IMR-90 (cell line): Measurements from ENCODE around the gene STAMBPL1. TPM values are rescaled to one million over a fixed set of nuclear protein-coding genes. Genes with fewer than 3 reads are reported as not detected.

Source experiments
- ATAC-seq: fragments of 200-7000 bp; cut with Tn5 transposase; 2 replicates; pipeline ENCODE4 v1.9.1; 2020; ENCODE audit warnings: low read depth, mild to moderate bottlenecking, moderate library complexity
- BruUV-seq: library from RNA; stranded (reverse); fragments of 400-500 nt; replicated peaks from 2 replicates; lab custom pipeline; 2021; lab: Mats Ljungman, UMichigan
- CTCF ChIA-PET: fragments of 300-600 bp; formaldehyde crosslinking; extraction: SDS; loops from one replicate; lab custom pipeline; 2021; ENCODE audit warnings: antibody characterized with exemption; lab: Yijun Ruan, JAX
- POLR2A ChIA-PET: fragments of 300-600 bp; sonication (Branson Sonifier 250); formaldehyde crosslinking; loops from one replicate; lab custom pipeline; 2022; ENCODE audit warnings: antibody characterized with exemption; ENCODE audit not compliant: unreplicated experiment; lab: Charles Lee
- DNase-seq: peaks from one replicate; pipeline ENCODE4 v3.0.0; 2013
- H2AFZ ChIP-seq: replicated peaks from 2 replicates; pipeline ENCODE3; 2013; ENCODE audit warnings: low read length, mild to moderate bottlenecking; ENCODE audit not compliant: poor library complexity
- H2AK5ac ChIP-seq: 2 replicates; pipeline ENCODE4 v1.6.1; 2013; ENCODE audit warnings: low read depth, low read length, inconsistent platforms
- H2AK9ac ChIP-seq: replicated peaks from 2 replicates; pipeline ENCODE3; 2013; ENCODE audit warnings: mild to moderate bottlenecking, low read depth, low read length, moderate library complexity; ENCODE audit not compliant: poor library complexity
- H2BK120ac ChIP-seq: 2 replicates; pipeline ENCODE4 v1.6.1; 2013; ENCODE audit warnings: low read depth, low read length, inconsistent platforms
- H2BK15ac ChIP-seq: 3 replicates; pipeline ENCODE4 v1.6.1; 2013; ENCODE audit warnings: low read depth, low read length, inconsistent platforms
- H2BK20ac ChIP-seq: 2 replicates; pipeline ENCODE4 v1.6.1; 2013; ENCODE audit warnings: low read depth, mild to moderate bottlenecking, inconsistent platforms, low read length, moderate library complexity
- H2BK5ac ChIP-seq: 2 replicates; pipeline ENCODE4 v1.6.1; 2013; ENCODE audit warnings: mild to moderate bottlenecking, low read depth, low read length, inconsistent platforms; ENCODE audit not compliant: poor library complexity, severe bottlenecking
- H3K14ac ChIP-seq: replicated peaks from 2 replicates; pipeline ENCODE4 v1.6.1; 2013; ENCODE audit warnings: low read depth, low read length, inconsistent platforms
- H3K18ac ChIP-seq: 2 replicates; pipeline ENCODE4 v1.6.1; 2013; ENCODE audit warnings: low read depth, low read length, control low read depth
- H3K23ac ChIP-seq: 2 replicates; pipeline ENCODE4 v1.6.1; 2013; ENCODE audit warnings: low read depth, low read length, inconsistent platforms
- H3K27ac ChIP-seq: 2 replicates; pipeline ENCODE4 v1.5.1; 2013; ENCODE audit warnings: mild to moderate bottlenecking, control low read depth, low read length; ENCODE audit not compliant: insufficient read depth
- H3K27me3 ChIP-seq: 2 replicates; pipeline ENCODE4 v1.6.1; 2013; ENCODE audit warnings: low read length; ENCODE audit not compliant: control insufficient read depth, insufficient read depth
- H3K36me3 ChIP-seq: 2 replicates; pipeline ENCODE4 v1.6.1; 2013; ENCODE audit warnings: low read length, mixed read lengths; ENCODE audit not compliant: control insufficient read depth, insufficient read depth
- H3K4ac ChIP-seq: 2 replicates; pipeline ENCODE4 v1.6.1; 2013; ENCODE audit warnings: low read depth, low read length, inconsistent platforms
- H3K4me1 ChIP-seq: 2 replicates; pipeline ENCODE4 v1.6.1; 2013; ENCODE audit warnings: low read length, mixed read lengths; ENCODE audit not compliant: control insufficient read depth, insufficient read depth
- H3K4me2 ChIP-seq: 2 replicates; pipeline ENCODE4 v1.6.1; 2013; ENCODE audit warnings: low read depth, mild to moderate bottlenecking, control low read depth, low read length, moderate library complexity
- H3K4me3 ChIP-seq: 2 replicates; pipeline ENCODE4 v1.5.1; 2013; ENCODE audit warnings: low read depth, mild to moderate bottlenecking, control low read depth, low read length, moderate library complexity; ENCODE audit not compliant: insufficient read depth
- H3K56ac ChIP-seq: 2 replicates; pipeline ENCODE4 v1.6.1; 2013; ENCODE audit warnings: low read length, inconsistent platforms; ENCODE audit not compliant: insufficient read depth; ENCODE audit errors: extremely low read depth
- H3K79me1 ChIP-seq, 2 experiments: 2 replicates each; pipeline ENCODE4 v1.6.1; 2013; ENCODE audit warnings: low read length in 2 of 2, inconsistent platforms in 1 of 2, low read depth in 1 of 2
- H3K9ac ChIP-seq: 2 replicates; pipeline ENCODE4 v1.6.1; 2013; ENCODE audit warnings: low read depth, low read length, control low read depth
- H3K9me1 ChIP-seq: 2 replicates; pipeline ENCODE4 v1.6.1; 2013; ENCODE audit warnings: low read length, inconsistent platforms; ENCODE audit not compliant: insufficient read depth
- H3K9me3 ChIP-seq: 2 replicates; pipeline ENCODE4 v1.6.1; 2013; ENCODE audit warnings: low read length; ENCODE audit not compliant: control insufficient read depth, insufficient read depth
- H4K20me1 ChIP-seq: 2 replicates; pipeline ENCODE4 v1.6.1; 2013; ENCODE audit warnings: low read length, inconsistent platforms; ENCODE audit not compliant: insufficient read depth
- H4K5ac ChIP-seq: 2 replicates; pipeline ENCODE4 v1.6.1; 2013; ENCODE audit warnings: mild to moderate bottlenecking, low read depth, low read length, control low read depth
- H4K8ac ChIP-seq, 2 experiments: 2 replicates each; pipeline ENCODE4 v1.6.1; 2013; ENCODE audit warnings: low read depth in 2 of 2, low read length in 2 of 2, control low read depth in 1 of 2, inconsistent platforms in 1 of 2
- H4K91ac ChIP-seq: 2 replicates; pipeline ENCODE4 v1.6.1; 2013; ENCODE audit warnings: low read depth, low read length, inconsistent platforms; ENCODE audit not compliant: insufficient read depth
- BHLHE40 ChIP-seq: fragments of 150-350 bp; IDR thresholded peaks from 2 replicates; pipeline ENCODE4 v1.6.1; 2016; ENCODE audit warnings: mild to moderate bottlenecking, low read depth, low read length
- CEBPB ChIP-seq: IDR thresholded peaks from 2 replicates; pipeline ENCODE4 v1.6.1; 2012; ENCODE audit warnings: low read depth, low read length, improper control_type of control experiment
- CHD1 ChIP-seq: IDR thresholded peaks from 2 replicates; pipeline ENCODE4 v1.6.1; 2012; ENCODE audit warnings: low read depth, low read length, improper control_type of control experiment
- FOS ChIP-seq: fragments of 150-350 bp; IDR thresholded peaks from 2 replicates; pipeline ENCODE4 v1.6.1; 2016; ENCODE audit warnings: low read depth, low read length
- MAFK ChIP-seq: IDR thresholded peaks from 2 replicates; pipeline ENCODE4 v1.6.1; 2012; ENCODE audit warnings: low read depth, low read length, improper control_type of control experiment
- MAZ ChIP-seq: IDR thresholded peaks from 2 replicates; pipeline ENCODE4 v1.6.1; 2012; ENCODE audit warnings: low read depth, mild to moderate bottlenecking, low read length, improper control_type of control experiment, moderate library complexity, borderline replicate concordance
- MXI1 ChIP-seq: IDR thresholded peaks from 2 replicates; pipeline ENCODE4 v1.6.1; 2012; ENCODE audit warnings: low read depth, mild to moderate bottlenecking, low read length, moderate library complexity, borderline replicate concordance
- NFE2L2 ChIP-seq: fragments of 150-350 bp; IDR thresholded peaks from 2 replicates; pipeline ENCODE4 v1.6.1; 2016; ENCODE audit warnings: low read depth, mild to moderate bottlenecking, low read length
- POLR2A ChIP-seq: IDR thresholded peaks from 2 replicates; pipeline ENCODE4 v1.6.1; 2012; ENCODE audit warnings: mild to moderate bottlenecking, low read depth, low read length
- RAD21 ChIP-seq: IDR thresholded peaks from 2 replicates; pipeline ENCODE4 v1.6.1; 2012; ENCODE audit warnings: low read length, improper control_type of control experiment
- RCOR1 ChIP-seq: IDR thresholded peaks from 2 replicates; pipeline ENCODE4 v1.6.1; 2012; ENCODE audit warnings: mild to moderate bottlenecking, low read length, improper control_type of control experiment; ENCODE audit not compliant: insufficient replicate concordance
- RFX5 ChIP-seq: IDR thresholded peaks from 2 replicates; pipeline ENCODE4 v1.8.0; 2012; ENCODE audit warnings: low read depth, mild to moderate bottlenecking, low read length, moderate library complexity
- SMC3 ChIP-seq: fragments of 150-350 bp; IDR thresholded peaks from 2 replicates; pipeline ENCODE4 v1.6.1; 2016; ENCODE audit warnings: low read depth, mild to moderate bottlenecking, antibody characterized with exemption, low read length, moderate library complexity
- USF2 ChIP-seq: fragments of 150-350 bp; IDR thresholded peaks from 2 replicates; pipeline ENCODE4 v1.6.1; 2017; ENCODE audit warnings: mild to moderate bottlenecking, antibody characterized with exemption, low read length, low read depth
- WGBS, 2 experiments: methylation state at CpG; one replicate each; pipeline versions ENCODE4 v1.1.5 to v1.1.7; 2013; ENCODE audit warnings: missing lambda C conversion rate in 2 of 2; ENCODE audit not compliant: insufficient read length in 1 of 2; ENCODE audit errors: extremely low coverage in 2 of 2; 5-methylcytosine and 5-hydroxymethylcytosine counted together
- dilution Hi-C: fragments of 300-500 bp; cut with HindIII; formaldehyde crosslinking; loops from one replicate; pipeline ENCODE4 v1.14.3; 2018; ENCODE audit warnings: low sequenced_read_pairs; ENCODE audit not compliant: unreplicated experiment
- in situ Hi-C: fragments of 300-500 bp; cut with MboI; formaldehyde crosslinking; loops from 3 replicates; pipeline ENCODE4 v1.14.3; 2019; ENCODE audit warnings: low sequenced_read_pairs, inconsistent platforms, mixed read lengths
- intact Hi-C: fragments of 100-400 bp; cut with micrococcal nuclease; formaldehyde crosslinking; loops from 2 replicates; pipeline ENCODE4 v1.10.0; 2022
- polyA plus RNA-seq, 3 experiments: library from polyadenylated mRNA; depleted of rRNA; stranded (reverse); fragments of >200 nt; gene quantifications; 2 replicates each; pipeline ENCODE4 v1.2.3, GENCODE V29; 2012; ENCODE audit warnings: low replicate concordance in 1 of 3
- total RNA-seq: library from RNA; depleted of rRNA; stranded (reverse); fragments of >200 nt; gene quantifications from 2 replicates; pipeline ENCODE4 v1.2.3, GENCODE V29; 2012
- TF ChIP-seq, protein P1 (sequence below): fragments of 150-350 bp; IDR thresholded peaks from 2 replicates; pipeline ENCODE4 v1.6.1; 2016; ENCODE audit warnings: low read depth, mild to moderate bottlenecking, low read length, moderate library complexity, borderline replicate concordance
- TF ChIP-seq, protein P2 (sequence below): conservative IDR thresholded peaks from 2 replicates; pipeline ENCODE4 v1.5.1; 2012; ENCODE audit warnings: mild to moderate bottlenecking, low read depth, low read length, improper control_type of control experiment

Gene STAMBPL1
- total and polyA plus RNA-seq, 2 of the 4 experiments (the other 2 are of a cell fraction) = 26.8 to 28.1 TPM

DNA sequence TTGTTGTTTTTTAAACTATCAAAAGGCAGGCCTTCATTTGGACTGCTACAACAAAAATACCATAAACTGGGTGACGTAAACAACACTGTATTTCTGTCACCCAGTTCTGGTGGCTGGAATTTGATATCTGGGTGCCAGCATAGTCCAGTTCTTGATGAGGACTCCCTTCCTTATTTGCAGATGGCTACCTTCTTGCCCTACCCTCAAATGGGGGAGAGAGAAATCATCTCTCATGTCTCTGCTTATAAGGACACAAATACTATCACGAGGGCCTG is 47.3 kb downstream of the STAMBPL1 start:
- Histone ChIP-seq H3K27ac (peak overlapping the region; percentile 100), H4K8ac (peak overlapping the region; percentile 75 to 80), H3K14ac (peak overlapping the region; percentile 90), H3K18ac (peak overlapping the region; percentile 90), H3K9me1 (peaks cover 10% of the 10 kb centered on the region), H2AK5ac (peak overlapping the region; percentile 98), H3K4ac (peak overlapping the region; percentile 95), H3K9ac (peak overlapping the region; percentile 72), H3K56ac (peak overlapping the region; percentile 96), H2BK5ac (peak overlapping the region; percentile 94), H4K5ac (peak overlapping the region; percentile 87), H3K4me1 (peaks cover 17% of the 10 kb centered on the region), H2AFZ (no peak overlapping the region), H3K23ac (peak overlapping the region; percentile 94), H2BK15ac (peak overlapping the region; percentile 89; the same call in 2 of the 3 replicates), H2AK9ac (peak overlapping the region; percentile 18), H2BK20ac (peak overlapping the region; percentile 96), H2BK120ac (peak overlapping the region; percentile 97), H4K91ac (peak overlapping the region; percentile 85), H3K79me1 (peaks cover 10 to 43% of the 10 kb centered on the region in 2 experiments; a peak in 3 of 4 replicates), H4K20me1 (no peaks in the 10 kb centered on the region; the same call in 1 of the 2 replicates), H3K4me3 (no peak overlapping the region), H3K4me2 (peak overlapping the region; percentile 38), H3K27me3 (no peaks in the 10 kb centered on the region), H3K36me3 (peaks cover 15% of the 10 kb centered on the region), H3K9me3 (no peaks in the 10 kb centered on the region)
- in situ Hi-C loops = no loop called here
- intact Hi-C loops = loop anchor here (2.0 kb wide), 1 partner anchor 47 kb away; the partner anchor contains the start of gene STAMBPL1
- 33% methylated on average over 1 of the region's 2 CpGs; no CpG with 5 or more reads in 1 of the 2 experiments for WGBS, 2 experiments
- dilution Hi-C loops = no loop called here
- ATAC-seq (no peak), DNase-seq (no peak)
- no TSS peak for BruUV-seq
- TF ChIP-seq, protein P1, sequence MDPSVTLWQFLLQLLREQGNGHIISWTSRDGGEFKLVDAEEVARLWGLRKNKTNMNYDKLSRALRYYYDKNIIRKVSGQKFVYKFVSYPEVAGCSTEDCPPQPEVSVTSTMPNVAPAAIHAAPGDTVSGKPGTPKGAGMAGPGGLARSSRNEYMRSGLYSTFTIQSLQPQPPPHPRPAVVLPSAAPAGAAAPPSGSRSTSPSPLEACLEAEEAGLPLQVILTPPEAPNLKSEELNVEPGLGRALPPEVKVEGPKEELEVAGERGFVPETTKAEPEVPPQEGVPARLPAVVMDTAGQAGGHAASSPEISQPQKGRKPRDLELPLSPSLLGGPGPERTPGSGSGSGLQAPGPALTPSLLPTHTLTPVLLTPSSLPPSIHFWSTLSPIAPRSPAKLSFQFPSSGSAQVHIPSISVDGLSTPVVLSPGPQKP = no peak
- TF ChIP-seq RAD21 (no peak), BHLHE40 (no peak), MAFK (no peak), FOS (no peak), RFX5 (no peak), USF2 (no peak), CHD1 (no peak), CEBPB (no peak), RCOR1 (no peak), NFE2L2 (no peak), MAZ (no peak), MXI1 (no peak), SMC3 (no peak), POLR2A (no peak)
- TF ChIP-seq, protein P2, sequence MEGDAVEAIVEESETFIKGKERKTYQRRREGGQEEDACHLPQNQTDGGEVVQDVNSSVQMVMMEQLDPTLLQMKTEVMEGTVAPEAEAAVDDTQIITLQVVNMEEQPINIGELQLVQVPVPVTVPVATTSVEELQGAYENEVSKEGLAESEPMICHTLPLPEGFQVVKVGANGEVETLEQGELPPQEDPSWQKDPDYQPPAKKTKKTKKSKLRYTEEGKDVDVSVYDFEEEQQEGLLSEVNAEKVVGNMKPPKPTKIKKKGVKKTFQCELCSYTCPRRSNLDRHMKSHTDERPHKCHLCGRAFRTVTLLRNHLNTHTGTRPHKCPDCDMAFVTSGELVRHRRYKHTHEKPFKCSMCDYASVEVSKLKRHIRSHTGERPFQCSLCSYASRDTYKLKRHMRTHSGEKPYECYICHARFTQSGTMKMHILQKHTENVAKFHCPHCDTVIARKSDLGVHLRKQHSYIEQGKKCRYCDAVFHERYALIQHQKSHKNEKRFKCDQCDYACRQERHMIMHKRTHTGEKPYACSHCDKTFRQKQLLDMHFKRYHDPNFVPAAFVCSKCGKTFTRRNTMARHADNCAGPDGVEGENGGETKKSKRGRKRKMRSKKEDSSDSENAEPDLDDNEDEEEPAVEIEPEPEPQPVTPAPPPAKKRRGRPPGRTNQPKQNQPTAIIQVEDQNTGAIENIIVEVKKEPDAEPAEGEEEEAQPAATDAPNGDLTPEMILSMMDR = no peak
- CTCF ChIA-PET = no interaction called here
- POLR2A ChIA-PET = no interaction called here
